ENCODE results near the gene SOX12. TPM values are rescaled to one million over a fixed set of nuclear protein-coding genes. Genes with fewer than 3 reads are reported as not detected.

The SOX12 gene
- total RNA-seq, 2 donors from 2014 or later: 3.9 to 5.4 TPM

DNA sequence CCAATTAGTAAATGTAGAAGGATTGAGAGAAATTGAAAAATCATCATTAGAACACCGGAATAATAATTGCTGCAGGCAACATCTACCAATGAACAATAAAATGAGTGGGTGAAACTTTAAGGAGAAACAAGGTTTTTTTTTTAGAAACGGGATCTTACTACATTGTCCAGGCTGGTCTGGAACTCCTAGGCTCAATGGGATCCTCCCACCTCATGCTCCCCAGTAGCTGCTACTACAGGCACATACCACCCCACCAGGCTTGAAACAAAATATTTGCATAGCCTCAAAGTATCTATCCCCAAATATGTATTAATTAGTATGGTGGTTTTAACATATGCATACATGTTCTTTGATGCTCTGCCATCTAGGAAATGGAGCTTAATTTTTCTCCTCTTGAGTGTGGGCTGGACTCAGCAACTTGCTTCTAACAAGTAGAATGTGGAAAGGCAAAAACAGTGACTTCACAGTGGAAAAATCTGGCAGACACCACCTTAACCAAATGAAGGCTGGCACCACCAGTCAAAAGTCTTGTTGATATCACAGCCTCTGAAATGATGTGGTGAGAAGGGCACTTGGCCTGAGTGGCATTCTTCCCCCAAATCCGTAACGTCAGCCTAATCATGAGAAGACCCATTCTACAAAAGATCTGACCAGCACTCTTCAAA lies 33.7 kb downstream of the SOX12 start:
- no peak for TF ChIP-seq CTCF (IDR thresholded peaks at IDR 0.05)
- peaks cover 0 to 6% of the 10 kb centered on the region in 2 donors for H3K4me1 ChIP-seq (ENCODE audit: control insufficient read depth in 1 of 2, low read depth in 2 of 2)
- no peak overlapping the region for H3K27ac ChIP-seq
- no peak for ATAC-seq (ENCODE audit: insufficient number of reproducible peaks, low FRiP score, low read depth)
- no peak overlapping the region for H3K4me3 ChIP-seq
- H3K36me3 ChIP-seq: no peaks in the 10 kb centered on the region
- H3K9me3 ChIP-seq: no peaks in the 10 kb centered on the region
- no peak for DNase-seq (ENCODE audit: low spot score)
- no peaks in the 10 kb centered on the region for H3K27me3 ChIP-seq (replicated peaks; ENCODE audit: insufficient read depth)

GRCh38 chr20:361561-361960 lies 36.2 kb downstream of the SOX12 start:
- no peak overlapping the region for H3K27ac ChIP-seq
- H3K36me3 ChIP-seq: no peaks in the 10 kb centered on the region
- H3K9me3 ChIP-seq: no peaks in the 10 kb centered on the region
- no peak for TF ChIP-seq CTCF (IDR thresholded peaks at IDR 0.05)
- ATAC-seq (ENCODE audit: insufficient number of reproducible peaks, low FRiP score, low read depth) (no peak), DNase-seq (ENCODE audit: low spot score) (no peak)
- no peak overlapping the region for H3K4me3 ChIP-seq
- no peaks in the 10 kb centered on the region for H3K27me3 ChIP-seq (replicated peaks; ENCODE audit: insufficient read depth)
- H3K4me1 ChIP-seq (ENCODE audit: control insufficient read depth in 1 of 2, low read depth in 2 of 2): peaks cover 0 to 6% of the 10 kb centered on the region in 2 donors

DNA sequence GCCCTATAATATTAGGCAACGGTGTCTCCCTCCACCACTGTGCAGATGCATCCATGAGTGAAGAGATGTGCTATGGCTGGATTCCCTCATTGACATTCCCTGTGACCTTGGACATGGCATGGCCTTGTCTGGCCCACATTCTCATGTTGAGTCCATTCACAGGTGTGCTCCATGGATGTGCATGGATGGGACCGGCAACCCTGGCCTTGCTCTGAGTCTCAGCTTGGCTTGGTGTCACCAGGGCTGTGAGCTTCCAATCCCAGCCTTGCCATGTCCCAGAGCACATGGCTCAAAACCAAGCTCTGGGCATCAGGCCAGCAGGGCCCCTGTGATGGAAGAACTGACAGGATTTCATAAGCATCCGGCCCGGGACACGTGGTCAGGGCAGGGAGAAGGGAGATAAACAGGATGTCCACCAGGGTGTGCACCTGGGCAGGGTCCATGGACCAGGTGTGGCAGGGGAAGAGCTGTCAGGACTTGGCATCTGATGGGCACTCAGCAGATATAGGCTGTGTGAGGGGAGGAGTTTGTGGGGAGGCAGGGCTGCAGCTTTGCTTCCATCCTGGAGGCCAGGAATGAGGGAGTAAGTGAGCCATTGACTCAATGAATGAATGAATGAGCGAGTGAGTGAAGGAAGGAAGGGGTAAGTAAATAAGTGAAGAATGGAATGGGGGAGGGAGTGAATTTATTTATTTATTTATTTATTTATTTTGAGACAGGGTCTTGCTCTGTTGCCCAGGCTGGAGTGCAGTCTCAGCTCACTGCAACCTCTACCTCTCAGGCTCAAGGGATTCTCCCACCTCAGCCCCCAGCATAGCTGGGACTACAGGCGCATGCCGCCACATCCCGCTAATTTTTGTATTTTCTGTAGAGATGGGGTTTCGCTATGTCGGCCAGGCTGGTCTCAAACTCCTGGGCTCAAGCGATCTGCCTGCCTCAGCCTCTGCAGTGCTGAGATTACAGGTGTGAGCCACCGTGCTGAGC lies 37.2 kb downstream of the SOX12 start:
- no peaks in the 10 kb centered on the region for H3K36me3 ChIP-seq
- DNase-seq (ENCODE audit: low spot score): peak; percentile 24
- peaks cover 0 to 6% of the 10 kb centered on the region in 2 donors for H3K4me1 ChIP-seq (ENCODE audit: control insufficient read depth in 1 of 2, low read depth in 2 of 2)
- no peaks in the 10 kb centered on the region for H3K9me3 ChIP-seq
- no peak overlapping the region for H3K4me3 ChIP-seq
- ATAC-seq (ENCODE audit: insufficient number of reproducible peaks, low FRiP score, low read depth): no peak
- peak; percentile 14 for TF ChIP-seq CTCF (IDR thresholded peaks at IDR 0.05)
- H3K27ac ChIP-seq: no peak overlapping the region
- no peaks in the 10 kb centered on the region for H3K27me3 ChIP-seq (replicated peaks; ENCODE audit: insufficient read depth)

DNA sequence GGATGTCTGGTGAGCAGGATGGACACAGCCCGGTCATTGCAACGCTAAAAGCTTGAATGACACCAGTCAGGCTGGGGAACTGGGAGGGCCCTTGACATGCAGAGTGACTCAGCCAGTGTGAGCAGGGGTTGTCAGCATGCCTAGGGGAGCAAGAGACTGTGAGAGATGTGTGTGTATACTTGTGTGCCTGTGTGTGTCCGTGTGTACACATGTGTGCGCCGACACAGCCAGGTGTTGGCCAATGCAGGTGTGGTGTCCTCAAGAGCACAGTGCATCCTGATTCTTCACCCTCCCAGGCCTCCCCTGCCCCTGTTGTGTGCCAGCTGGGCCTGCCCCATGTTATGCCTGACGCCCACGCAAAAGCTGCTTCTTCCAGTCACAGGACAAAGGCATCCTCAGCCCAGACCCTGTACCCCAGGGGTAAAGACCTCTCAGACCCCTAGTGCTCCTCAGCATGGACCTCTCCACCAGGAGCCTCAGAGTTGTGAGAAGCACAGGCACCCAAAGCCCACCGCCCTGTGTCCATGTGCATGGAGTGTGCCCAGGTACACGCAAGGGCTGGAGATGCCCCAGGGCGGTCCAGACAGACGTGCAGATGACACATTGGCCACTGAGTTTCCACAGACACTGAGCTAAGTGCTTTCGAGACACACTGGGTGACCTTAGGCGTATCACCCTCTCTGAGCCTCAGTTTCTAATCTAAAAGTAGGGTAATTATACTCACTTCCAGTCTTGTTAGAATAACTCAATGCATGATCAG lies 38.1 kb downstream of the SOX12 start:
- TF ChIP-seq CTCF (IDR thresholded peaks at IDR 0.05): no peak
- no peak for ATAC-seq (ENCODE audit: insufficient number of reproducible peaks, low FRiP score, low read depth)
- Histone ChIP-seq H3K9me3 (no peaks in the 10 kb centered on the region), H3K36me3 (no peaks in the 10 kb centered on the region), H3K4me3 (no peak overlapping the region), H3K27ac (no peak overlapping the region), H3K27me3 (replicated peaks; ENCODE audit: insufficient read depth) (no peaks in the 10 kb centered on the region), H3K4me1 (ENCODE audit: control insufficient read depth in 1 of 2, low read depth in 2 of 2) (peaks cover 0 to 6% of the 10 kb centered on the region in 2 donors)
- DNase-seq (ENCODE audit: low spot score): no peak
